Measurements from ENCODE around the gene KHDRBS2.

DNA sequence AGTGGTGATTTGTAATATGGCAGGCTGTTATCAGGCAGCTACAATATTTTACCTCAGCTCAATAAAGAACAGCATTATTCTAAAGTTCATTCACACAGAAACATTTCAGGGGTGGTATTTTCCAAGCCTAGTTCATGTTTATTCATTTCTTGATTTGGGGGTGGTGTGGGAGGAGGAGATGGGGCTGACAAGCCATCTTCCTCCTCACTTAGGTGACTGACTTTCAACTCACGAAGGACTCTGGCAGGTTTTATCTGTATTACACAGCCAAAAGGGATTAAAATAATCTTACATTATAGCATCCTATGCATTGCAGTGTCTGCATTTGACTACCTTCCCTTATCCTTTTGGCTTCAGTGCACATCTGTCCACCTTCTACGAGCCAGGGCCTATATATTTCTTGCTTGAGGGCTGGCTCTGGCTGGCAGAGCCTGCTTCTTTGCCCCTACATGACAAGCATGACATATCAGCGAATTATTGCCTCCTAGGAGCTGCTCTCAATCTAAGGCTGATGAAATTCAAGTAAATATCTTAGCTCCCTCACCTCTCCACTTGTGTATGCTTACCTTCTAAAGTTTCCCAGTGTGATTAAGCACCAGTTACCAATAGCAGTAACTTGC is 20.0 kb downstream of the KHDRBS2 start:
- TF ChIP-seq, protein P1, sequence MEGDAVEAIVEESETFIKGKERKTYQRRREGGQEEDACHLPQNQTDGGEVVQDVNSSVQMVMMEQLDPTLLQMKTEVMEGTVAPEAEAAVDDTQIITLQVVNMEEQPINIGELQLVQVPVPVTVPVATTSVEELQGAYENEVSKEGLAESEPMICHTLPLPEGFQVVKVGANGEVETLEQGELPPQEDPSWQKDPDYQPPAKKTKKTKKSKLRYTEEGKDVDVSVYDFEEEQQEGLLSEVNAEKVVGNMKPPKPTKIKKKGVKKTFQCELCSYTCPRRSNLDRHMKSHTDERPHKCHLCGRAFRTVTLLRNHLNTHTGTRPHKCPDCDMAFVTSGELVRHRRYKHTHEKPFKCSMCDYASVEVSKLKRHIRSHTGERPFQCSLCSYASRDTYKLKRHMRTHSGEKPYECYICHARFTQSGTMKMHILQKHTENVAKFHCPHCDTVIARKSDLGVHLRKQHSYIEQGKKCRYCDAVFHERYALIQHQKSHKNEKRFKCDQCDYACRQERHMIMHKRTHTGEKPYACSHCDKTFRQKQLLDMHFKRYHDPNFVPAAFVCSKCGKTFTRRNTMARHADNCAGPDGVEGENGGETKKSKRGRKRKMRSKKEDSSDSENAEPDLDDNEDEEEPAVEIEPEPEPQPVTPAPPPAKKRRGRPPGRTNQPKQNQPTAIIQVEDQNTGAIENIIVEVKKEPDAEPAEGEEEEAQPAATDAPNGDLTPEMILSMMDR (conservative IDR thresholded peaks at IDR 0.05; ENCODE audit: low read length), result no peak
- no peak for TF ChIP-seq EZH2phosphoT487 (IDR thresholded peaks at IDR 0.05; ENCODE audit: borderline replicate concordance)
